ENCODE data around the gene CLDN16.

The CLDN16 gene

GRCh38 chr3:190366133-190366532 is 21.8 kb upstream of the CLDN16 start:
- no peak for TF ChIP-seq CTCF (IDR thresholded peaks at IDR 0.05; ENCODE audit: extremely low read depth, missing control alignments)
- no peak for DNase-seq (ENCODE audit: low spot score)

- no peak for DNase-seq (ENCODE audit: low spot score)
- no peak for TF ChIP-seq CTCF (IDR thresholded peaks at IDR 0.05; ENCODE audit: extremely low read depth, missing control alignments)
Measured at GRCh38 chr3:190368881-190369280, 19.1 kb upstream of the CLDN16 start.

- TF ChIP-seq CTCF (IDR thresholded peaks at IDR 0.05; ENCODE audit: extremely low read depth, missing control alignments): no peak
- no peak for DNase-seq (ENCODE audit: low spot score)
Measured at GRCh38 chr3:190369668-190370295, 18.2 kb upstream of the CLDN16 start.

GRCh38 chr3:190370369-190370768 is 17.6 kb upstream of the CLDN16 start:
- no peak for DNase-seq (ENCODE audit: low spot score)
- TF ChIP-seq CTCF (IDR thresholded peaks at IDR 0.05; ENCODE audit: extremely low read depth, missing control alignments): no peak

- DNase-seq (ENCODE audit: low spot score): no peak
Measured at GRCh38 chr3:190371152-190371551, 16.8 kb upstream of the CLDN16 start.

GRCh38 chr3:190375246-190375645 is 12.7 kb upstream of the CLDN16 start:
- no peak for TF ChIP-seq CTCF (IDR thresholded peaks at IDR 0.05; ENCODE audit: extremely low read depth, missing control alignments)
- no peak for DNase-seq (ENCODE audit: low spot score)

More at GRCh38 chr3:190371152-190371551, 16.8 kb upstream of the CLDN16 start:
- no peak for TF ChIP-seq CTCF (IDR thresholded peaks at IDR 0.05; ENCODE audit: extremely low read depth, missing control alignments)

- DNase-seq (ENCODE audit: low spot score): no peak
- no peak for TF ChIP-seq CTCF (IDR thresholded peaks at IDR 0.05; ENCODE audit: extremely low read depth, missing control alignments)
Measured at GRCh38 chr3:190375671-190376070, 12.3 kb upstream of the CLDN16 start.
